ENCODE results near the gene AFAP1. TPM values are rescaled to one million over a fixed set of nuclear protein-coding genes. Genes with fewer than 3 reads are reported as not detected.

The AFAP1 gene
- total and polyA plus RNA-seq, 2 of the 4 experiments (the other 2 are of a cell fraction): 48.2 to 80.9 TPM

- Histone ChIP-seq H3K4me3 (ENCODE audit: insufficient read depth, low read depth, low read length) (no peak overlapping the region), H2BK5ac (ENCODE audit: low read depth, low read length, poor library complexity, severe bottlenecking) (no peak overlapping the region), H2AFZ (replicated peaks; ENCODE audit: low read length, poor library complexity) (no peak overlapping the region), H3K18ac (ENCODE audit: low read depth, low read length) (no peak overlapping the region), H3K9ac (ENCODE audit: low read depth, low read length) (no peak overlapping the region), H4K5ac (ENCODE audit: low read depth, low read length) (no peak overlapping the region), H3K9me3 (ENCODE audit: control insufficient read depth, insufficient read depth, low read length) (no peaks in the 10 kb centered on the region), H4K8ac (ENCODE audit: low read depth in 2 of 2, low read length in 2 of 2) (no peak overlapping the region), H3K14ac (replicated peaks; ENCODE audit: low read depth, low read length) (no peak overlapping the region), H4K91ac (ENCODE audit: insufficient read depth, low read depth, low read length) (no peak overlapping the region), H2BK120ac (ENCODE audit: low read depth, low read length) (no peak overlapping the region), H3K56ac (ENCODE audit: extremely low read depth, insufficient read depth, low read length) (no peak overlapping the region), H3K9me1 (ENCODE audit: insufficient read depth, low read length) (peaks cover 15% of the 10 kb centered on the region; the same call in 1 of the 2 replicates), H3K79me1 (ENCODE audit: low read depth in 1 of 2, low read length in 2 of 2) (peaks cover 28 to 55% of the 10 kb centered on the region in 2 experiments; a peak in 3 of 4 replicates), H4K20me1 (ENCODE audit: insufficient read depth, low read length) (peaks cover 57% of the 10 kb centered on the region), H3K4ac (ENCODE audit: low read depth, low read length) (no peak overlapping the region), H3K27me3 (ENCODE audit: control insufficient read depth, insufficient read depth, low read length) (no peaks in the 10 kb centered on the region), H3K36me3 (ENCODE audit: control insufficient read depth, insufficient read depth, low read length) (peaks cover 75% of the 10 kb centered on the region), H2AK9ac (replicated peaks; ENCODE audit: low read depth, low read length, poor library complexity) (peak overlapping the region; percentile 35), H2BK20ac (ENCODE audit: low read depth, low read length) (no peak overlapping the region), H2BK15ac (ENCODE audit: low read depth, low read length) (no peak overlapping the region), H3K23ac (ENCODE audit: low read depth, low read length) (no peak overlapping the region), H3K4me2 (ENCODE audit: low read depth, low read length) (no peak overlapping the region), H3K4me1 (ENCODE audit: control insufficient read depth, insufficient read depth, low read length) (peaks cover 4% of the 10 kb centered on the region), H2AK5ac (ENCODE audit: low read depth, low read length) (no peak overlapping the region), H3K27ac (ENCODE audit: insufficient read depth, low read length) (no peak overlapping the region)
- no peak for ATAC-seq (ENCODE audit: low read depth)
- intact Hi-C loops (cut with micrococcal nuclease) (no loop called here), in situ Hi-C loops (cut with MboI; ENCODE audit: low sequenced_read_pairs) (loop anchor here (10.0 kb wide), 1 partner anchor 224 kb away; no protein-coding TSS in a partner anchor), dilution Hi-C loops (cut with HindIII; ENCODE audit: low sequenced_read_pairs, unreplicated experiment) (no loop called here)
- TF ChIP-seq SMC3 (IDR thresholded peaks at IDR 0.05; ENCODE audit: low read depth, low read length): no peak
- ChIA-PET CTCF (no interaction called here), POLR2A (ENCODE audit: unreplicated experiment) (no interaction called here)
- 90% methylated on average over 9 of the region's 16 CpGs; no CpG with 5 or more reads in 1 of the 2 experiments for WGBS, 2 experiments (ENCODE audit: extremely low coverage in 2 of 2, insufficient read length in 1 of 2)
- no TSS peak for BruUV-seq (replicated peaks)
- DNase-seq: no peak
Measured at GRCh38 chr4:7760706-7761105, 179.0 kb downstream of the AFAP1 start.

All from IMR-90 (cell line).